Measurements from ENCODE around the gene THOC7. TPM values are rescaled to one million over a fixed set of nuclear protein-coding genes. Genes with fewer than 3 reads are reported as not detected.

THOC7 gene
- total RNA-seq, 1 experiment from 2014 or later: 67.3 TPM

- no peak for TF ChIP-seq ELF1 (IDR thresholded peaks at IDR 0.05; ENCODE audit: borderline replicate concordance, low read depth)
- TF ChIP-seq MAX (IDR thresholded peaks at IDR 0.05): no peak
- TF ChIP-seq JUND (IDR thresholded peaks at IDR 0.05): no peak
- TF ChIP-seq SIN3A (IDR thresholded peaks at IDR 0.05; ENCODE audit: low read depth): no peak
- no peak for TF ChIP-seq RAD21 (IDR thresholded peaks at IDR 0.05; ENCODE audit: low read depth)
Observed at GRCh38 chr3:63900010-63900409, 36.4 kb upstream of the THOC7 start (continued).

- ChIA-PET POLR2A (no interaction called here), RAD21 (ENCODE audit: low non-redundant PET in 1 of 2, low total read pairs in 2 of 2, uncharacterized antibody in 2 of 2, unreplicated experiment in 2 of 2) (no interaction called here), CTCF (no interaction called here)
- no peaks in the 10 kb centered on the region for H4K20me1 ChIP-seq (ENCODE audit: insufficient read depth)
- H3K27ac ChIP-seq (ENCODE audit: low read depth, low read length): no peak overlapping the region
- H3K9ac ChIP-seq (ENCODE audit: low read length): no peak overlapping the region
- no peak overlapping the region for H3K4me2 ChIP-seq (ENCODE audit: low read length)
- TF ChIP-seq SIN3A (IDR thresholded peaks at IDR 0.05; ENCODE audit: low read depth) (no peak), JUND (IDR thresholded peaks at IDR 0.05) (no peak), EZH2phosphoT487 (IDR thresholded peaks at IDR 0.05; ENCODE audit: borderline replicate concordance) (no peak), RAD21 (IDR thresholded peaks at IDR 0.05; ENCODE audit: low read depth) (no peak), FOSL1 (IDR thresholded peaks at IDR 0.05; ENCODE audit: low read depth) (no peak), CEBPB (IDR thresholded peaks at IDR 0.05; ENCODE audit: low read depth) (no peak), MAX (IDR thresholded peaks at IDR 0.05) (no peak), SRF (IDR thresholded peaks at IDR 0.05; ENCODE audit: low read depth) (no peak), ELF1 (IDR thresholded peaks at IDR 0.05; ENCODE audit: borderline replicate concordance, low read depth) (no peak), POLR2AphosphoS5 (IDR thresholded peaks at IDR 0.05; ENCODE audit: low read depth, low read length) (no peak)
- TF ChIP-seq, protein P1, sequence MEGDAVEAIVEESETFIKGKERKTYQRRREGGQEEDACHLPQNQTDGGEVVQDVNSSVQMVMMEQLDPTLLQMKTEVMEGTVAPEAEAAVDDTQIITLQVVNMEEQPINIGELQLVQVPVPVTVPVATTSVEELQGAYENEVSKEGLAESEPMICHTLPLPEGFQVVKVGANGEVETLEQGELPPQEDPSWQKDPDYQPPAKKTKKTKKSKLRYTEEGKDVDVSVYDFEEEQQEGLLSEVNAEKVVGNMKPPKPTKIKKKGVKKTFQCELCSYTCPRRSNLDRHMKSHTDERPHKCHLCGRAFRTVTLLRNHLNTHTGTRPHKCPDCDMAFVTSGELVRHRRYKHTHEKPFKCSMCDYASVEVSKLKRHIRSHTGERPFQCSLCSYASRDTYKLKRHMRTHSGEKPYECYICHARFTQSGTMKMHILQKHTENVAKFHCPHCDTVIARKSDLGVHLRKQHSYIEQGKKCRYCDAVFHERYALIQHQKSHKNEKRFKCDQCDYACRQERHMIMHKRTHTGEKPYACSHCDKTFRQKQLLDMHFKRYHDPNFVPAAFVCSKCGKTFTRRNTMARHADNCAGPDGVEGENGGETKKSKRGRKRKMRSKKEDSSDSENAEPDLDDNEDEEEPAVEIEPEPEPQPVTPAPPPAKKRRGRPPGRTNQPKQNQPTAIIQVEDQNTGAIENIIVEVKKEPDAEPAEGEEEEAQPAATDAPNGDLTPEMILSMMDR (IDR thresholded peaks at IDR 0.05 in 2 of 3, conservative IDR thresholded peaks at IDR 0.05 in 1 of 3; ENCODE audit: borderline replicate concordance in 1 of 3, insufficient read depth in 1 of 3, low read depth in 2 of 3, low read length in 2 of 3): no peak
- no peaks in the 10 kb centered on the region for H3K9me2 ChIP-seq (ENCODE audit: insufficient read depth)
- H2AFZ ChIP-seq (ENCODE audit: low read depth, low read length, poor library complexity, severe bottlenecking): no peak overlapping the region
- no peaks in the 10 kb centered on the region for H3K9me3 ChIP-seq (ENCODE audit: control insufficient read depth in 1 of 2, insufficient read depth in 1 of 2, low read depth in 1 of 2, low read length in 2 of 2)
- no peak for DNase-seq (ENCODE audit: low read depth, low spot score)
- H3K36me3 ChIP-seq (ENCODE audit: control insufficient read depth in 1 of 2, insufficient read depth in 2 of 2, low read length in 2 of 2): peaks cover 0 to 8% of the 10 kb centered on the region in 2 experiments; a peak in 2 of 4 replicates
- intact Hi-C loops (cut with micrococcal nuclease): no loop called here
- H3K4me1 ChIP-seq (ENCODE audit: control insufficient read depth in 1 of 2, insufficient read depth in 2 of 2, low read length in 2 of 2): no peaks in the 10 kb centered on the region
- H3K79me2 ChIP-seq (ENCODE audit: insufficient read depth, low read length): peaks cover 3% of the 10 kb centered on the region
- BruUV-seq (replicated peaks): no TSS peak
- no peaks in the 10 kb centered on the region for H3K27me3 ChIP-seq (ENCODE audit: insufficient read depth, low read length)
- H3K4me3 ChIP-seq (replicated peaks in 1 of 2; ENCODE audit: low read depth in 1 of 2, low read length in 2 of 2): no peak overlapping the region
- ATAC-seq: no peak
Observed at GRCh38 chr3:63896332-63897030, 32.9 kb upstream of the THOC7 start.

Measured in HCT116 (cell line).